Measurements from ENCODE around the gene CPTP. TPM values are rescaled to one million over a fixed set of nuclear protein-coding genes. Genes with fewer than 3 reads are reported as not detected.

CPTP gene
- total and polyA plus RNA-seq, 10 of the 15 experiments (the other 5 are each of a cell fraction or from before 2014, with no cell fraction given) = 0.06 to 24.3 (median 10.0) TPM

- Histone ChIP-seq H3K4me1 (ENCODE audit: control insufficient read depth, insufficient read depth, low read length) (no peaks in the 10 kb centered on the region), H2AFZ (ENCODE audit: control insufficient read depth, low read depth, low read length) (no peak within 1 kb of the TSS), H3K4me3 (no peak within 1 kb of the TSS), H3K27ac (ENCODE audit: control insufficient read depth, insufficient read depth) (no peak within 1 kb of the TSS), H3K79me2 (ENCODE audit: control insufficient read depth, insufficient read depth, low read length) (no peaks in the 10 kb centered on the region; the same call in none of the 2 replicates), H3K4me2 (ENCODE audit: control insufficient read depth, insufficient read depth) (no peak within 1 kb of the TSS), H3K9ac (ENCODE audit: control insufficient read depth, insufficient read depth, low read length) (no peak within 1 kb of the TSS), H3K36me3 (ENCODE audit: control insufficient read depth in 2 of 2, insufficient read depth in 2 of 2, low read length in 1 of 2) (no peaks in the 10 kb centered on the region), H4K20me1 (ENCODE audit: control insufficient read depth, insufficient read depth) (no peaks in the 10 kb centered on the region), H3K9me3 (replicated peaks; ENCODE audit: control insufficient read depth, insufficient read depth, low read length) (no peaks in the 10 kb centered on the region), H3K27me3 (replicated peaks in 1 of 2; ENCODE audit: control insufficient read depth in 2 of 2, insufficient read depth in 2 of 2, low read length in 1 of 2) (no peaks in the 10 kb centered on the region)
- no peak for ATAC-seq
- no TSS peak for BruUV-seq (replicated peaks)
- SMC1A ChIA-PET (ENCODE audit: uncharacterized antibody, unreplicated experiment) = no interaction called here
- CTCF ChIA-PET = no interaction called here
- intact Hi-C loops (cut with micrococcal nuclease; ENCODE audit: unreplicated experiment) (no loop called here), in situ Hi-C loops (cut with MboI) (no loop called here)
- 52% methylated on average over 36 of the region's 41 CpGs for WGBS (ENCODE audit: insufficient coverage, insufficient replicate concordance, low lambda C conversion rate, missing lambda C conversion rate)
- RAD21 ChIA-PET (ENCODE audit: unreplicated experiment) = interaction anchor here (0.6 kb wide), 1 partner anchor 254 kb away, joined by 3 read pairs; no protein-coding TSS in a partner anchor
- no peak for TF ChIP-seq TAF1 (IDR thresholded peaks at IDR 0.05; ENCODE audit: borderline replicate concordance, low read depth, low read length)
- 0 out of 2 replicates have a peak, but pooled peaks have one; percentile 13 for TF ChIP-seq POLR2A (IDR thresholded peaks at IDR 0.05; ENCODE audit: low read depth, low read length)
- FAIRE-seq = no peak
- POLR2A ChIA-PET = no interaction called here
- no peak for DNase-seq (ENCODE audit: low read depth, low spot score)
These were observed 6.7 kb downstream of the CPTP start, which contains the start of gene TAS1R3 for GRCh38 chr1:1331068-1331965. Gene TAS1R3, plus strand, starts transcription at chr1:1331280. Its CDS starts 66 bp downstream, at chr1:1331346.

GRCh38 chr1:1332031-1332755 lies 7.6 kb downstream of the CPTP start:
- CTCF ChIA-PET = no interaction called here
- peak; percentile 25; the same call in 1 of the 2 replicates for TF ChIP-seq POLR2A (IDR thresholded peaks at IDR 0.05; ENCODE audit: low read depth, low read length)
- no peak for TF ChIP-seq EZH2 (IDR thresholded peaks at IDR 0.05; ENCODE audit: borderline replicate concordance, control insufficient read depth, low read depth, low read length)
- RAD21 ChIA-PET (ENCODE audit: unreplicated experiment) = interaction anchor here (0.6 kb wide), 1 partner anchor 253 kb away, joined by 3 read pairs; no protein-coding TSS in a partner anchor
- no peak for ATAC-seq
- Histone ChIP-seq H3K4me3 (no peak overlapping the region), H3K27me3 (replicated peaks in 1 of 2; ENCODE audit: control insufficient read depth in 2 of 2, insufficient read depth in 2 of 2, low read length in 1 of 2) (no peaks in the 10 kb centered on the region), H3K9me3 (replicated peaks; ENCODE audit: control insufficient read depth, insufficient read depth, low read length) (no peaks in the 10 kb centered on the region), H2AFZ (ENCODE audit: control insufficient read depth, low read depth, low read length) (no peak overlapping the region), H3K4me2 (ENCODE audit: control insufficient read depth, insufficient read depth) (no peak overlapping the region), H4K20me1 (ENCODE audit: control insufficient read depth, insufficient read depth) (no peaks in the 10 kb centered on the region), H3K27ac (ENCODE audit: control insufficient read depth, insufficient read depth) (no peak overlapping the region), H3K9ac (ENCODE audit: control insufficient read depth, insufficient read depth, low read length) (no peak overlapping the region), H3K79me2 (ENCODE audit: control insufficient read depth, insufficient read depth, low read length) (no peaks in the 10 kb centered on the region), H3K36me3 (ENCODE audit: control insufficient read depth in 2 of 2, insufficient read depth in 2 of 2, low read length in 1 of 2) (no peaks in the 10 kb centered on the region), H3K4me1 (ENCODE audit: control insufficient read depth, insufficient read depth, low read length) (no peaks in the 10 kb centered on the region)
- in situ Hi-C loops (cut with MboI) (no loop called here), intact Hi-C loops (cut with micrococcal nuclease; ENCODE audit: unreplicated experiment) (no loop called here)
- no peak for DNase-seq (ENCODE audit: low read depth, low spot score)
- SMC1A ChIA-PET (ENCODE audit: uncharacterized antibody, unreplicated experiment) = no interaction called here
- BruUV-seq (replicated peaks) = no TSS peak
- no peak for FAIRE-seq
- WGBS (ENCODE audit: insufficient coverage, insufficient replicate concordance, low lambda C conversion rate, missing lambda C conversion rate) = 89% methylated on average over 55 of the region's 57 CpGs
- POLR2A ChIA-PET = no interaction called here

Data from GM12878 (cell line).